IMR-90 (cell line): ENCODE measurements around the gene ZDHHC22.

Source experiments
- CEBPB ChIP-seq: IDR thresholded peaks from 2 replicates; pipeline ENCODE4 v1.6.1; 2012; ENCODE audit warnings: low read depth, low read length, improper control_type of control experiment
- CTCF ChIP-seq: conservative IDR thresholded peaks from 2 replicates; pipeline ENCODE4 v1.5.1; 2012; ENCODE audit warnings: mild to moderate bottlenecking, low read depth, low read length, improper control_type of control experiment
- ELK1 ChIP-seq: fragments of 150-350 bp; IDR thresholded peaks from 2 replicates; pipeline ENCODE4 v1.6.1; 2016; ENCODE audit warnings: low read depth, mild to moderate bottlenecking, low read length, moderate library complexity, borderline replicate concordance
- POLR2A ChIP-seq: IDR thresholded peaks from 2 replicates; pipeline ENCODE4 v1.6.1; 2012; ENCODE audit warnings: mild to moderate bottlenecking, low read depth, low read length

- TF ChIP-seq CTCF (no peak), POLR2A (no peak), ELK1 (no peak), CEBPB (no peak)
These were observed 54.6 kb downstream of the ZDHHC22 start for GRCh38 chr14:77086951-77087350.
